ENCODE measurements around the gene CYB561D2. TPM values are rescaled to one million over a fixed set of nuclear protein-coding genes. Genes with fewer than 3 reads are reported as not detected.

CYB561D2 gene
- total RNA-seq, 1 experiment from 2014 or later, result 16.8 TPM

- Histone ChIP-seq H3K27ac (ENCODE audit: insufficient read length, low read depth, low read length) (no peak within 1 kb of the TSS), H3K4me2 (ENCODE audit: insufficient read depth, insufficient read length, low read length) (peak within 1 kb of the TSS; percentile 80), H4K8ac (replicated peaks; ENCODE audit: insufficient read length, low read depth, low read length) (no peak within 1 kb of the TSS), H4K91ac (ENCODE audit: insufficient read length, low read depth, low read length) (no peak within 1 kb of the TSS), H3K18ac (ENCODE audit: insufficient read length, low read depth, low read length) (no peak within 1 kb of the TSS), H3K56ac (ENCODE audit: insufficient read length, low read depth, low read length) (no peak within 1 kb of the TSS), H3K4ac (ENCODE audit: low read depth, low read length) (no peak within 1 kb of the TSS), H3K79me1 (ENCODE audit: insufficient read depth, low read depth, low read length, poor library complexity, severe bottlenecking) (peaks cover 6% of the 10 kb centered on the region), H3K23me2 (ENCODE audit: insufficient read length, low read depth, low read length, poor library complexity, severe bottlenecking) (peaks cover 5% of the 10 kb centered on the region), H3K14ac (ENCODE audit: insufficient read depth, low read length) (no peak within 1 kb of the TSS; the same call in 1 of the 2 replicates), H2BK15ac (ENCODE audit: low read depth, low read length) (no peak within 1 kb of the TSS), H3K27me3 (ENCODE audit: insufficient read depth, low read length) (no peaks in the 10 kb centered on the region), H3K79me2 (ENCODE audit: insufficient read depth, low read length) (peaks cover 9% of the 10 kb centered on the region; the same call in 1 of the 2 replicates), H3K9me3 (ENCODE audit: control insufficient read depth, low read depth, low read length) (no peaks in the 10 kb centered on the region), H2BK20ac (ENCODE audit: low read depth, low read length, poor library complexity, severe bottlenecking) (no peak within 1 kb of the TSS), H2BK120ac (ENCODE audit: low read depth, low read length, poor library complexity, severe bottlenecking) (no peak within 1 kb of the TSS), H2BK5ac (ENCODE audit: insufficient read length, low read length) (no peak within 1 kb of the TSS), H4K5ac (ENCODE audit: insufficient read length, low read depth, low read length) (no peak within 1 kb of the TSS), H2AFZ (ENCODE audit: low read length) (peak within 1 kb of the TSS; percentile 26), H3K4me1 (ENCODE audit: insufficient read depth, low read length) (peaks cover 4% of the 10 kb centered on the region; the same call in 1 of the 2 replicates), H2BK12ac (ENCODE audit: insufficient read length, low read depth, low read length) (no peak within 1 kb of the TSS), H3T11ph (ENCODE audit: low read length) (no peak within 1 kb of the TSS), H4K20me1 (ENCODE audit: control insufficient read depth, insufficient read depth, insufficient read length) (no peaks in the 10 kb centered on the region), H3K9ac (ENCODE audit: extremely low read depth, insufficient read length, low read length) (peak within 1 kb of the TSS; percentile 86), H3K23ac (ENCODE audit: insufficient read length, low read depth, low read length) (no peak within 1 kb of the TSS), H2AK5ac (ENCODE audit: insufficient read length, low read length) (no peak within 1 kb of the TSS)
- H3K9me3 Mint-ChIP-seq, result no peaks in the 10 kb centered on the region; a peak in 1 of 5 replicates
- no peak for TF ChIP-seq CTCF (conservative IDR thresholded peaks at IDR 0.05)
- H3K27ac Mint-ChIP-seq, result peak within 1 kb of the TSS; percentile 39 to 97 (median 94); a peak in 6 of 7 replicates
- H3K27me3 Mint-ChIP-seq (ENCODE audit: low read depth), result peaks cover 14% of the 10 kb centered on the region
- DNase-seq, result peak; percentile 99
- peaks cover 28 to 31% of the 10 kb centered on the region in 2 experiments for H3K4me1 Mint-ChIP-seq
- H3K36me3 Mint-ChIP-seq (ENCODE audit: insufficient read depth in 1 of 3, low read depth in 3 of 3), result peaks cover 13 to 23% (median 21%) of the 10 kb centered on the region in 3 experiments
- H3K4me3 Mint-ChIP-seq, result peak within 1 kb of the TSS; percentile 91 to 95
- no CpG with 5 or more reads among the region's 64 CpGs for WGBS (ENCODE audit: extremely low coverage, insufficient read length, low lambda C conversion rate)
Observed at GRCh38 chr3:50358911-50359759, 8.5 kb downstream of the CYB561D2 start, which contains the start of gene TMEM115. TSS of gene TMEM115 (minus strand) at chr3:50359521. CDS start at chr3:50359063, 458 bp downstream.

Data from H9 (cell line).